Measurements from ENCODE around the gene ADORA1. TPM values are rescaled to one million over a fixed set of nuclear protein-coding genes. Genes with fewer than 3 reads are reported as not detected.

Gene ADORA1
- total RNA-seq, 1 donor from 2014 or later = 0.14 TPM

DNA sequence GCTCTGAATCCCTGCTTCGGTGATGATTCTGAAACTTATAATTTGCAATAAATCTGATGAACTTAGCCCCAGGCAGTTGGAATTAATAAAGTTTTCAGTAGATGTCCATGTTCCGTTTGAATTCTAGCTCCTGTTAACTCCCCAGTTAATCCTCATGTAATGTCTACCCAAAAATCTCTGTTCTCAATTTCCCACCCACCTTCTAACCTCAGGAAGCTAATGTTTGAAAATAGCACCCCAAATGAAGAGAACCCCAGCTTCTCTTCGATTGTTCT is 45.4 kb upstream of the ADORA1 start:
- Mint-ChIP-seq H3K27ac (no peak overlapping the region), H3K9me3 (ENCODE audit: low read depth) (no peaks in the 10 kb centered on the region), H3K27me3 (peaks cover 71% of the 10 kb centered on the region), H3K4me1 (ENCODE audit: low read depth) (no peaks in the 10 kb centered on the region), H3K36me3 (ENCODE audit: insufficient read depth) (no peaks in the 10 kb centered on the region), H3K4me3 (ENCODE audit: low read depth) (no peak overlapping the region)
- no peak for DNase-seq (ENCODE audit: low spot score, unreplicated experiment)
- TF ChIP-seq, protein P1, sequence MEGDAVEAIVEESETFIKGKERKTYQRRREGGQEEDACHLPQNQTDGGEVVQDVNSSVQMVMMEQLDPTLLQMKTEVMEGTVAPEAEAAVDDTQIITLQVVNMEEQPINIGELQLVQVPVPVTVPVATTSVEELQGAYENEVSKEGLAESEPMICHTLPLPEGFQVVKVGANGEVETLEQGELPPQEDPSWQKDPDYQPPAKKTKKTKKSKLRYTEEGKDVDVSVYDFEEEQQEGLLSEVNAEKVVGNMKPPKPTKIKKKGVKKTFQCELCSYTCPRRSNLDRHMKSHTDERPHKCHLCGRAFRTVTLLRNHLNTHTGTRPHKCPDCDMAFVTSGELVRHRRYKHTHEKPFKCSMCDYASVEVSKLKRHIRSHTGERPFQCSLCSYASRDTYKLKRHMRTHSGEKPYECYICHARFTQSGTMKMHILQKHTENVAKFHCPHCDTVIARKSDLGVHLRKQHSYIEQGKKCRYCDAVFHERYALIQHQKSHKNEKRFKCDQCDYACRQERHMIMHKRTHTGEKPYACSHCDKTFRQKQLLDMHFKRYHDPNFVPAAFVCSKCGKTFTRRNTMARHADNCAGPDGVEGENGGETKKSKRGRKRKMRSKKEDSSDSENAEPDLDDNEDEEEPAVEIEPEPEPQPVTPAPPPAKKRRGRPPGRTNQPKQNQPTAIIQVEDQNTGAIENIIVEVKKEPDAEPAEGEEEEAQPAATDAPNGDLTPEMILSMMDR (IDR thresholded peaks at IDR 0.05; ENCODE audit: unreplicated experiment) = no peak

DNA sequence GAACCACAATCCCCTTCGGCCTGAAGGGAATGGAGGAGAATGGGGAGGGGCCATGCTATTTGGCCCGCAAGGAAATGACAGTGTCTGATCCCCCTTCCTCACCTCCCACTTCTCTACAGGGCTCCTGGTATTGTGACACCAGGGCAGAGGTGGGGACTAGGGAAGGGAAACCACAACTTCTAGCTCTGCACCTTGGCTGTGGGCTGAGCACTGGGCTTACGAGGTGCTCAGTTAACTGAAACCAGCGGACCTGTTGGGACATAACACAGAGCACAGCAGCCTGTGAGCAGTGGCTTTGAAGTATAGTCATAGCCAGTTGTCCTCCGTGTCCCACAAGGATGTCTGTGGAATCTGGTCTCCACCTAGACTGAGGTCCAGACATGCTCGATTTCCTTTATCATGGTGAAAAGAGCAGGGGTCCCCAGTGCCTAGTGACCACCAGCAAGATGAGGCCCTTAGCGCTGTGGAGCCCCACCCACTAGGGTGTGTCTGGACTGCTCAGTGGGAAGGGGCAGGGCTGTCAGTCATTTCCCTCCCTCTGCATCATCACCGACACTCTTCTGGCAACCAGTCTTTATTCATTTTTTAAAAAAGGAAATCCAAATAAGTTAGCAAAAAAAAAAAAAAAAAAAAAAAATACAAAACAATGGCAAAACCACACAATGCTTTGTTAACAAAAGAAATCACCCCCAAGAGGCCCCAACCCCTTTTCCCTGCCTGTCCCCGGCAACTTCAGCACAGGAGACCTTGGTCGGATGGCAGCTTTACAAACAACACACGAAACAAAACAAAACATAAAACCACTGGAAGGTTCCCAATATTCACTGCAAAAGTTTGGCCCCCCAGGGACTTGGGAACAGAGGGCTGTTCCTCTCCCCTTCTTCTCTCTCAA is 44.7 kb upstream of the ADORA1 start:
- H3K36me3 Mint-ChIP-seq (ENCODE audit: insufficient read depth) = no peaks in the 10 kb centered on the region
- H3K4me1 Mint-ChIP-seq (ENCODE audit: low read depth) = no peaks in the 10 kb centered on the region
- H3K27me3 Mint-ChIP-seq = peaks cover 69% of the 10 kb centered on the region
- TF ChIP-seq, protein P1 (IDR thresholded peaks at IDR 0.05; ENCODE audit: unreplicated experiment) = no peak
- H3K27ac Mint-ChIP-seq = no peak overlapping the region
- no peak overlapping the region for H3K4me3 Mint-ChIP-seq (ENCODE audit: low read depth)
- DNase-seq (ENCODE audit: low spot score, unreplicated experiment) = no peak
- no peaks in the 10 kb centered on the region for H3K9me3 Mint-ChIP-seq (ENCODE audit: low read depth)

GRCh38 chr1:203083463-203083921 is 44.0 kb upstream of the ADORA1 start:
- no peak for DNase-seq (ENCODE audit: low spot score, unreplicated experiment)
- Mint-ChIP-seq H3K27ac (no peak overlapping the region), H3K36me3 (ENCODE audit: insufficient read depth) (no peaks in the 10 kb centered on the region), H3K9me3 (ENCODE audit: low read depth) (no peaks in the 10 kb centered on the region), H3K27me3 (peaks cover 67% of the 10 kb centered on the region), H3K4me3 (ENCODE audit: low read depth) (no peak overlapping the region), H3K4me1 (ENCODE audit: low read depth) (no peaks in the 10 kb centered on the region)
- TF ChIP-seq, protein P1 (IDR thresholded peaks at IDR 0.05; ENCODE audit: unreplicated experiment) = no peak

DNA sequence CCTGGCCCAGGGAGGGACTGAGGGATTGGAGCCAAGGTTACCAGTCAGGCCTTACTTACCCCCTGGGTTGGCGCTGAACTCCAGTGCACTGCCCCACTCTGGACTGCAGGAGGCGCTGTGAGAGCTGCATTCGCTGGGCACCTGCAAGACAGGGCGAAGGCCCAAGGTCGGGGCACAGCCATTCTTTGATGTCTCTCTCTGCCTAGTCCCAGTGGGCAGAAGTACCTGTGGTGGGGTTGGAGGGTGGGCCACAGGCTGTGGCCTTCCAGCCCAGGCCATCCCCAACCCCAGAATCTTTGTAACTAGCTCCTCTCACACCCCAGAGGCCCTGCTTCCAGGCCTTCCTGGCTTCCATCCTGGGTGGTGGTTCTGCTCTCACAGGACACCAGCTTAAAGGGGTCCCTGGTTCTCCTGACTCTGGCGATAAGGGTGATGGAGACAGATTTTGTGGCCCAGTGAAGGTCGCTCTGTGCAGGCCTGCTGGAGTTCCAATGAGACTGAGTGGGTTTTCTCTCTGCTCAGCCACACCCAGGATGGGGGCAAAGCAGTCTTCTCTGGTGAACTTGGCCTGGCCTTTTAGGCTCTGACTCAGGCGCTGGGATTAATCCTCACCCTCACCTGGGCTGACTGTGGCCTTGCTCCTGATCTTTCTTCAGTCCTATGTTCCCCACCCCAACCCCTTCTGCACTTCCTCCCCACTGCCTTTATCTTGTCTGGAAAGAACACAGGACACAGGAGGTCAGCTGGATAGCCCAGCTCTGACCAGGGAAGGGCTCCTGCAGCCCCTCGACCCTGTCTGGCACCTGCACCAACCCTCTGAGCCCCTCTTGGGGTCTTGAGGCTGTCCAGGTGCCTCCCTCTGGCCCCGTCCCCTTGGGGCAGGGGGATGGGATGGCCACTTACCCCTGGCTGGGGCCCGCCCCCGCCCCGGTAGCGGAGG is 42.7 kb upstream of the ADORA1 start:
- TF ChIP-seq, protein P1 (IDR thresholded peaks at IDR 0.05; ENCODE audit: unreplicated experiment) = peak; percentile 39
- H3K27ac Mint-ChIP-seq = no peak overlapping the region
- no peak for DNase-seq (ENCODE audit: low spot score, unreplicated experiment)

More for the DNA sequence above, 42.7 kb upstream of the ADORA1 start:
- Mint-ChIP-seq H3K4me3 (ENCODE audit: low read depth) (no peak overlapping the region), H3K4me1 (ENCODE audit: low read depth) (no peaks in the 10 kb centered on the region), H3K36me3 (ENCODE audit: insufficient read depth) (no peaks in the 10 kb centered on the region), H3K9me3 (ENCODE audit: low read depth) (no peaks in the 10 kb centered on the region), H3K27me3 (peaks cover 55% of the 10 kb centered on the region)

Data from progenitor cell of endocrine pancreas (in vitro differentiated cells).